ENCODE data around the gene STK17A.
"Not testable (repeated sequence)": the region's sequence is repeated elsewhere in the genome, so short reads cannot be mapped to it uniquely, and the experiment has no call there.

The STK17A gene

GRCh38 chr7:43602256-43602655, 19.3 kb downstream of the STK17A start:
- DNase-seq: no peak

- no peak for DNase-seq
Observed at GRCh38 chr7:43604251-43604650, 21.3 kb downstream of the STK17A start.

GRCh38 chr7:43609097-43609496, 26.2 kb downstream of the STK17A start:
- DNase-seq: no peak

- no peak for DNase-seq
Observed at GRCh38 chr7:43612128-43612527, 29.2 kb downstream of the STK17A start.

- no peak for DNase-seq
Observed at GRCh38 chr7:43612599-43613589, 30.0 kb downstream of the STK17A start.

GRCh38 chr7:43615558-43616145, 32.7 kb downstream of the STK17A start:
- no peak for DNase-seq

- no peak for DNase-seq
Observed at GRCh38 chr7:43616977-43617376, 34.1 kb downstream of the STK17A start.

- no peak for DNase-seq
Observed at GRCh38 chr7:43618073-43618472, 35.2 kb downstream of the STK17A start.

- DNase-seq: no peak
Observed at GRCh38 chr7:43619213-43620012, 36.5 kb downstream of the STK17A start.

GRCh38 chr7:43621729-43622448, 39.0 kb downstream of the STK17A start:
- DNase-seq: no peak

- no peak for DNase-seq
Observed at GRCh38 chr7:43624156-43624555, 41.2 kb downstream of the STK17A start.

GRCh38 chr7:43625453-43625852, 42.5 kb downstream of the STK17A start:
- no peak for DNase-seq

GRCh38 chr7:43625980-43626379, 43.1 kb downstream of the STK17A start:
- DNase-seq: no peak

- no peak for DNase-seq
Observed at GRCh38 chr7:43626695-43627094, 43.8 kb downstream of the STK17A start.

GRCh38 chr7:43627798-43628197, 44.9 kb downstream of the STK17A start:
- DNase-seq: not testable (repeated sequence)

GRCh38 chr7:43628431-43628830, 45.5 kb downstream of the STK17A start:
- no peak for DNase-seq

- no peak for DNase-seq
Observed at GRCh38 chr7:43629857-43630256, 46.9 kb downstream of the STK17A start.

GRCh38 chr7:43630482-43630881, 47.6 kb downstream of the STK17A start:
- DNase-seq: no peak

GRCh38 chr7:43631559-43631958, 48.7 kb downstream of the STK17A start:
- no peak for DNase-seq

GRCh38 chr7:43632746-43633145, 49.8 kb downstream of the STK17A start:
- DNase-seq: no peak

GRCh38 chr7:43634384-43634783, 51.5 kb downstream of the STK17A start:
- DNase-seq: no peak

GRCh38 chr7:43636093-43636492, 53.2 kb downstream of the STK17A start:
- DNase-seq: no peak

Data from DMS153 (cell line).